C4-2B (cell line): Measurements from ENCODE around the gene RPTOR.

ENCODE experiments used
- CTCF ChIP-seq: fragments of 450-650 bp; conservative IDR thresholded peaks from 2 replicates; pipeline ENCODE4 v1.5.1; 2017; ENCODE audit warnings: mild to moderate bottlenecking
- ZFX ChIP-seq: fragments of 450-650 bp; IDR thresholded peaks from 2 replicates; pipeline ENCODE4 v1.6.1; 2017

- TF ChIP-seq CTCF: no peak
- no peak for TF ChIP-seq ZFX
Measured at GRCh38 chr17:80793421-80793820, 248.8 kb downstream of the RPTOR start.
